HG03060 (cell line): Measurements from ENCODE around the gene MEF2D.

Experiments used
- ATAC-seq: cut with Tn5 transposase; IDR thresholded peaks from one replicate; pipeline ENCODE4 v1.9.1; 2021; ENCODE audit warnings: low read depth, moderate number of reproducible peaks; ENCODE audit not compliant: unreplicated experiment

MEF2D gene

GRCh38 chr1:156431366-156431765, 69.2 kb downstream of the MEF2D start:
- ATAC-seq = no peak

DNA sequence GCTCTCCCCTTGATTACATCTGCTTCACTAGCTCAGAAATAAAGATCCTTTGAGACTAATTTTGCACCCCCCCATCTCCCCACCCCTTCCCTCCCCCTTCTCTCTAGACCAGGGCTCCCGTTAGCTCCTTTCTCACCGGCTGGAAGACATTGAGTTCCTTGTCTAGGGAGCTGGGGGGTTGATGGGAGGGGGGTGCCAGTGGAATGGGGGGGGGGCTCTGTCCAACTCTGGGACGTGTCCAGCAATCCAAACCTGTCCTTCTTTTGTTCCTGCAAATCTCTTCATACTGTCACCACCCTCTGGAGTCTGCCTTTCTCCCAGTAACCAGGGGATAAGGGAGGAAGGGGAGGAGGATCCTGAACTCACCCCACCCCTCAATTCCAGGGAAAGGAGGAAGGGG, 69.7 kb downstream of the MEF2D start:
- no peak for ATAC-seq

DNA sequence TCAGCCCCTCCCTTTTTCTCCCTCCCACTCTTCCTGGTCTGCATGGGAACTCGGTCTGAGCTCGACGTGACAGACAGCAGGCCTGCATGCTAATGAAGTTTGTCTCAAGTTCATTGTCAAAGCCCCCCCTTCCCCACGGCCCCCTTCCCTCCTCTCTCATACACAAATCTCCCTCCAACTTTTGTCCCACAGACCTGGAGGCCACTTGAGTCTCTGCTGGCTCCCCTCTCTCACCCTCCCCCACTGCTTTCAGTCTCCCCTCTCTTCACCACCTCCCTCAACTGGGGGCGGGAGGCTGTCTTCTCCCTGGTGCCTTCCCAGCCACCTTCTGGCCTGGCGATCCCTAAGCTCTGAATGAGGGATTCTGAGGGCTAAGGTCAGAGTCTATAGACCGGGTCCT, 70.3 kb downstream of the MEF2D start:
- ATAC-seq = no peak

DNA sequence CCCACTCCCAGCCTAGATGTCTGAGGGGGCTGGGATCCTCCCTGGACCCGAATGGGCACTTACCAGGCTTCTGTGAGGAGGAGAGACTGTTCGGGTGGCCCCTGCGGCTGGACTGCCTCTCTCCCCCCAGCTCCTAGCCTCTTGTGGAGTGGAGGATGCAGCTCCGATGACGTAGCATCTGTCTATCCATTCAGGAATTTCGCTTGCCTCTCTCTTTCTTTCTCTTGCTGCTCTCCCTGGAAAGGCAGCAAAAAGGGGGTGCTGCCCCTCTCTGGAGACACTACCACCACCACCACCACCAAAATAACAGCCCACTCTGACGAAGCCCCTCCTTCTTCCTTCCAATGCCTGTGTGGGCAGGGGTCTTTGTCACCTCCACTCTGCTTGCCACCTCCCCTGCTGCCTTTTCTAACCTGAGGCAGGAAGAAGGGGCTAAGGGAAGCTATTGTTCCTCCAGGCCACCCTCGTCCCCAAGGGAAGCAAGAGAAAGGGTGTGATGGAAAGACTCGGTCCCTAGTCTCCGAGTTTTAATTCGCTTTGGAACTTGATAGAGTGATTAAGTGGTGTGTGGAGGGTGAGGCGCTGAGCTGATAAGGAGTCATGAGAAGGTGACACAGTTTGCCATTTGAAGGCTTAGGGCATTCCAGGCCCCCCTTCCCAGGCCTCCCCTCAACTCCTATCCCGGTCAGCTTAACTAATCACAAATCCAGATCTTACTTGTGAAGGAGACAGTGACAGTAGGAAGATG, 71.1 kb downstream of the MEF2D start:
- ATAC-seq = no peak

DNA sequence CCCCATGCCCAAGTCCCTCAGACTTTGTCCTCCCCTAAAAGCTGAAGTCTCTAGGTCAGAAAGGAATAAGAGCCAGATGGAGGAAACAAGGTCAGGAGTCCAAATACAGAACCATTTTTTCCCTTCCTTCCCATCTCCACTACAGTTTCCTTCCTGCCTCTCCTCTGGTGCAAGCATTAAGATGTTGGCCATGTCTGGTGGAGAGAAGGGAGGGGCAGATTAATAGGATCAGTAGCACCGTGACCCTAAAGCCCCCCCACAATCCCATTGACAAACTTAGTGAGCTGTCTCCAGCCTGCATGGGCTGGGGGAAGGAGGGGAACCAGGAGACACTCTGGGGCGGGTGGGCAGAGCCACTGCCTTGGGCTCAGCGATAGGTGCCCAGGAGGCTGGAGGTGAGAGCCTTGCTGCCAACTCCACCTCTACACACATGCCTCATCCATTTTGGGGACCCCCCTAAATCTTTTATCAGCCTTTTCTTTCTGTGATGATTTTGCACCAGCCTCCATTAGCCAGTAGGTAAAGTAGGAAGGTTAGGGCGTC, 71.8 kb downstream of the MEF2D start:
- no peak for ATAC-seq

DNA sequence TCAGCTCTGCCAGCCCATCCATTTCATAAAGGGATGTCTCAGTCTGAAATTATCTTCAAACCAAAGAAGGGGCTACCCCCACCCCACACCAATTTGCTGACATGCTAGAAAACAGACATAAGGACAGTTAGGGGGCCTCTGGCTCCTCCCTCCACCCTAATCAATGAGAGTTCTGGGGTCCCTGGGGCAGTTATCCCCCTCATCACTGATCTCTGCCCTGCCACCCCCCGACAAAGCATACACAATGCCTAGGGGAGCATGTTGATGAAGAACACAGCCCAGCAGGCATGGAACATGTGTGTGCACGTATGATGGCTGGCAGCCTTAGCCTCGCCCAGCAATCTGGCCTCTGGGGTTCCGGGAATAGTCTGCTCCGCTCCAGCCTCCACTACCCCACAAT, 72.6 kb downstream of the MEF2D start:
- no peak for ATAC-seq

DNA sequence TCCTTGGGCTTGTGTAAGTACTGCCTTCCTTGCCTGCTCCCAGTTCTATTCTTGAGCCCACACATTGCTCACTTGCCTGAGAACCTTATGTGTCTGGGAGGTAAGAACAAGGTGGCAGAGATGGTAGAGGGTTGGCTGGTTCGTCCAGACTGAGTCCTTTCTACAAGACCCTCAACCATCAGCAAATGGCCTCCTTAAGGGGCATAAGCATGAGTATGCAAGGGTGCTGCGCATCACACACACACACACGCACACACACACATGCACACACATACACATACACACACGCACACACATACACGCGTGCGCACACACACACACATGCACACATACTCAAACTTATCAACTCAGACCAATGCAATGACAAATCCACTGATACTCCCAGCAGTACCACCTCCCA, 74.6 kb downstream of the MEF2D start:
- no peak for ATAC-seq

- ATAC-seq = no peak
Observed at GRCh38 chr1:156424806-156425432, 75.7 kb downstream of the MEF2D start.

- ATAC-seq = no peak
Observed at GRCh38 chr1:156423422-156424352, 76.9 kb downstream of the MEF2D start.

DNA sequence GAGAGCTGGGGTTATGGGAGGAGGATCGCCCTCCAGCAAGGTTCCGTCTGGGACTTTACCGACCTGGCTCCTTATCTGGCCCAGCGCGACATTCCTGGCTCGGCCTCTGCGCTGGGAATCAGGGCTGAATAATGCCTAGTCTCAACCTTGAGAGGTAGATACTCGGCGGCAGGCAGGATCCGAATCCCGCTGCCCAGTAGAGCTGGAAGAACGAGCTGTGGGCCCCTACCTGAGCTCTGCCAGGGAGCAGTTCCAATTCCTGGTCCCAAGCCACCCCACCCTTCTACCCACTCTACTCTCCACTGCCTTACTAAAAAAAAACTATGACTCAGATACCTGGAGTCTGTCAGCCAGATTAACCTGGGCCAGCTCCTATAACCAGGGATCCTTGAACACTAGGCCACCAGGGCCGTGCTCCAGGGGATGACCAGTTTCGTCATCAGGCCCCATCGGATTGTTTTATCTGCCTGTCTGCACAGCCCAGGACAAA, 77.9 kb downstream of the MEF2D start:
- no peak for ATAC-seq

DNA sequence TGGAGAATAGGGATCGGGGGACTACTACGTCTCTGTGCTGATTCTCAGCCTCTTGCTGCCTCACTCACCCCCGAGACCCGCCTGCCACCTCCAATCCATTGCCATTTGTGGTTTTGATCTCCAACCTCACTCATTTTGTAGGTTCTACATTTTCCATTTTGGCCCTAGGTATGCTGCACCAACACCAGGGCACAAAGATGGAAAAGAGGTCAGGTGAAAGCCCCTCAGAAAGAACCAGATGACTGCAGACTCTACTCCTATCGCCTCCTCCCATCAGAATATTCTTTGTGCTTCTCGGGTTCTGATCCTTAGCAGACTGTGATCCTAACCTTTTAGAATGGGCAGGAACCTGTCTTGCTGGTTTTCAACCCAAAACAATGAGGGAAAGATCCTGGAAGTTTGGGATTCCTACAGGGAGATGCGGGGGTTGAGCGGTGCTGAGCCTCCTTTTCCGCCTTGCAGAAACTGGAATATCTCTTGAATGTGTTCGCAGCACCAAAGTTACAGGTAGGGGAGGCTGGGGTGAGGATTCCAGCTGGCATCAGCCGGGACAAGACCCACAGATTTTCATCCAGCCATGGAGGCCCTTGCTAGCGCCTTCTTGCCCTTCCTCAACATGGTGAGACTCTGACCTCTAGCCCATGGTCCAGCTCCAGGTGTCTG, 78.5 kb downstream of the MEF2D start:
- no peak for ATAC-seq

GRCh38 chr1:156421062-156421938, 79.3 kb downstream of the MEF2D start:
- peak; percentile 54 for ATAC-seq

GRCh38 chr1:156420205-156421061, 80.1 kb downstream of the MEF2D start:
- ATAC-seq = no peak

GRCh38 chr1:156419854-156420204, 80.7 kb downstream of the MEF2D start:
- no peak for ATAC-seq

DNA sequence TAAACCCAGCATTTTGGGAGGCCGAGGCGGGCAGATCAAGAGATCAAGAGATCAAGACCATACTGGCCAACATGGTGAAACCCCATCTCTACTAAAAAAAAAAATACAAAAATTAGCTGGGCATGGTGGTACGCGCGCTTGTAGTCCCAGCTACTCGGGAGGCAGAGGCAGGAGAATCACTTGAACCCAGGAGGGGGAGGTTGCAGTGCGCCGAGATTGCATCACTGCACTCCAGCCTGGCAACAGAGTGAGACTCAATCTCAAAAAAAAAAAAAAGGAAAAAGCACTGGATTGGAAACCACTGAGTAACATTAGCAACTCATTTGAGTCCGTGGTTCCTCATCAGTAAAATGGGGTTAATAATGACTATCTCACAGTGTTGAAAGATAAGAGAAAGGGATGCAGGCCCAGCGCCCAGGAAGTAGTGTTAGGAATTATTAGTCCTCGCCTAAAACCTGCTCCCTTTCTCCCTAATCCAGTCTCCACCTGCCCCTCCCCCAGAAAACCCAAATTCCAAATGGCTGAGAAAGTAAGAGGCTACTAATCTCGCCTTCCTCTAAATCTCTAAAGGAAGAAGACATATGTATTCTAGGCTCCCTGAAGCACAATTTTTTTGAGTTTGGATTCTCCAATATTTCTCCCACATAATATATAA, 82.0 kb downstream of the MEF2D start:
- ATAC-seq = no peak

GRCh38 chr1:156417401-156418020, 83.1 kb downstream of the MEF2D start:
- no peak for ATAC-seq

GRCh38 chr1:156416993-156417392, 83.6 kb downstream of the MEF2D start:
- no peak for ATAC-seq
